ENCODE data around the gene TLX1.

TLX1 gene

GRCh38 chr10:101130984-101131961, at the start of gene TLX1:
Gene TLX1, plus strand, starts transcription at chr10:101131300. Its CDS starts 242 bp downstream, at chr10:101131542.
- no peak for DNase-seq

GRCh38 chr10:101085846-101086245, 45.3 kb upstream of the TLX1 start:
- DNase-seq = no peak

- no peak for DNase-seq
These were observed 43.7 kb upstream of the TLX1 start for GRCh38 chr10:101087376-101087775.

- DNase-seq = no peak
These were observed 43.1 kb upstream of the TLX1 start for GRCh38 chr10:101087965-101088364.

- no peak for DNase-seq
These were observed 41.4 kb upstream of the TLX1 start for GRCh38 chr10:101089520-101090299.

GRCh38 chr10:101090597-101090996, 40.5 kb upstream of the TLX1 start:
- DNase-seq = no peak

GRCh38 chr10:101091546-101092290, 39.4 kb upstream of the TLX1 start:
- no peak for DNase-seq

GRCh38 chr10:101092881-101093354, 38.2 kb upstream of the TLX1 start:
- DNase-seq = no peak

GRCh38 chr10:101094121-101094879, 36.8 kb upstream of the TLX1 start:
- no peak for DNase-seq

GRCh38 chr10:101095004-101095403, 36.1 kb upstream of the TLX1 start:
- no peak for DNase-seq

GRCh38 chr10:101095550-101096213, 35.4 kb upstream of the TLX1 start:
- DNase-seq = peak; percentile 79

- no peak for DNase-seq
These were observed 34.7 kb upstream of the TLX1 start for GRCh38 chr10:101096378-101096777.

- DNase-seq = no peak
These were observed 33.2 kb upstream of the TLX1 start for GRCh38 chr10:101097881-101098280.

GRCh38 chr10:101099901-101100300, 31.2 kb upstream of the TLX1 start:
- DNase-seq = no peak

GRCh38 chr10:101101372-101101881, 29.7 kb upstream of the TLX1 start:
- no peak for DNase-seq

- DNase-seq = no peak
These were observed 27.7 kb upstream of the TLX1 start for GRCh38 chr10:101103430-101103829.

GRCh38 chr10:101106351-101106750, 24.7 kb upstream of the TLX1 start:
- no peak for DNase-seq

GRCh38 chr10:101107771-101108170, 23.3 kb upstream of the TLX1 start:
- no peak for DNase-seq

- no peak for DNase-seq
These were observed 20.1 kb upstream of the TLX1 start for GRCh38 chr10:101110856-101111523.

GRCh38 chr10:101111547-101111946, 19.6 kb upstream of the TLX1 start:
- DNase-seq = no peak
